GM12801 (cell line): ENCODE measurements around the gene UPF1.

Experiments used
- CTCF ChIP-seq: IDR thresholded peaks from one replicate; pipeline ENCODE4 v1.5.1; 2011; ENCODE audit warnings: control low read depth; ENCODE audit not compliant: insufficient read length; ENCODE audit errors: extremely low read depth

Gene UPF1

GRCh38 chr19:18794692-18795091 is 37.1 kb upstream of the UPF1 start:
- no peak for TF ChIP-seq CTCF

- no peak for TF ChIP-seq CTCF
Observed at GRCh38 chr19:18795540-18795939, 36.2 kb upstream of the UPF1 start.

GRCh38 chr19:18796239-18796638 is 35.5 kb upstream of the UPF1 start:
- no peak for TF ChIP-seq CTCF

- no peak for TF ChIP-seq CTCF
Observed at GRCh38 chr19:18798384-18799352, 33.1 kb upstream of the UPF1 start.

- TF ChIP-seq CTCF = no peak
Observed at GRCh38 chr19:18799389-18799970, 32.3 kb upstream of the UPF1 start.

DNA sequence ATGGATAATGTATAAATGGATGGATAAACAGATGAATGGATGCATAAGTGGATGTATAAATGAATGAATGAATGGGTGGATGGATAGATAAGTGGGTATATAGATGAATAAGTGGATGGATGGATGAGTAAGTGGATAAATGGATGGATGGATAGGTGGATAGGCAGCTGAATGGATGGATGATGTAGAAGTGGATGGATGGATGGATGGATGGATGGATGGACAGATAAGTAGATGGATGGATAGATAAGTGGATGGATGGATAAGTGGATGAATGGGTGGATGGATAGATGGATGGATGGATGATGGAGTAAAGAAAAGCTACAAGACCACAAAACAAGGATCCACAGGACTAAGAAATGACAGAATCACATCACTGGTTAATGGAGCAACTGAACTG is 31.7 kb upstream of the UPF1 start:
- no peak for TF ChIP-seq CTCF

- no peak for TF ChIP-seq CTCF
Observed at GRCh38 chr19:18800636-18801035, 31.1 kb upstream of the UPF1 start.
